GM19351 (cell line): Measurements from ENCODE around the gene HOGA1.

Source experiments
- ATAC-seq: cut with Tn5 transposase; IDR thresholded peaks from one replicate; pipeline ENCODE4 v1.9.1; 2021; ENCODE audit warnings: mild to moderate bottlenecking, moderate library complexity; ENCODE audit not compliant: unreplicated experiment

Gene HOGA1

GRCh38 chr10:97584060-97584797 is at the start of gene HOGA1:
Gene HOGA1 (plus strand): TSS chr10:97584389. CDS start chr10:97584704, 315 bp downstream.
- ATAC-seq: no peak

- ATAC-seq: no peak
These were observed 49.3 kb upstream of the HOGA1 start for GRCh38 chr10:97534746-97535367.

- ATAC-seq: no peak
These were observed 46.9 kb upstream of the HOGA1 start for GRCh38 chr10:97537186-97537869.

GRCh38 chr10:97538411-97538810 is 45.8 kb upstream of the HOGA1 start:
- ATAC-seq: no peak

- ATAC-seq: no peak
These were observed 45.4 kb upstream of the HOGA1 start for GRCh38 chr10:97538839-97539238.

GRCh38 chr10:97539523-97540200 is 44.5 kb upstream of the HOGA1 start:
- ATAC-seq: no peak

GRCh38 chr10:97540669-97541500 is 43.3 kb upstream of the HOGA1 start:
- no peak for ATAC-seq

GRCh38 chr10:97542169-97543024 is 41.8 kb upstream of the HOGA1 start:
- ATAC-seq: no peak

- no peak for ATAC-seq
These were observed 41.1 kb upstream of the HOGA1 start for GRCh38 chr10:97543025-97543546.

GRCh38 chr10:97546456-97547270 is 37.5 kb upstream of the HOGA1 start:
- ATAC-seq: no peak

- ATAC-seq: no peak
These were observed 37.0 kb upstream of the HOGA1 start for GRCh38 chr10:97547271-97547600.

- no peak for ATAC-seq
These were observed 36.2 kb upstream of the HOGA1 start for GRCh38 chr10:97547962-97548361.

GRCh38 chr10:97548828-97549455 is 35.2 kb upstream of the HOGA1 start:
- ATAC-seq: no peak

GRCh38 chr10:97549587-97550322 is 34.4 kb upstream of the HOGA1 start:
- no peak for ATAC-seq

GRCh38 chr10:97550336-97551149 is 33.6 kb upstream of the HOGA1 start:
- ATAC-seq: no peak

- ATAC-seq: no peak
These were observed 32.9 kb upstream of the HOGA1 start for GRCh38 chr10:97551271-97551670.

- peak; percentile 95 for ATAC-seq
These were observed 30.6 kb upstream of the HOGA1 start for GRCh38 chr10:97553575-97554031.
